HG03095 (cell line): ENCODE results near the gene CRYAB.
"Not testable (repeated sequence)": the region's sequence is repeated elsewhere in the genome, so short reads cannot be mapped to it uniquely, and the experiment has no call there.

ENCODE experiments used
- ATAC-seq: cut with Tn5 transposase; IDR thresholded peaks from one replicate; pipeline ENCODE4 v1.9.1; 2021; ENCODE audit warnings: moderate library complexity; ENCODE audit not compliant: unreplicated experiment

CRYAB gene

DNA sequence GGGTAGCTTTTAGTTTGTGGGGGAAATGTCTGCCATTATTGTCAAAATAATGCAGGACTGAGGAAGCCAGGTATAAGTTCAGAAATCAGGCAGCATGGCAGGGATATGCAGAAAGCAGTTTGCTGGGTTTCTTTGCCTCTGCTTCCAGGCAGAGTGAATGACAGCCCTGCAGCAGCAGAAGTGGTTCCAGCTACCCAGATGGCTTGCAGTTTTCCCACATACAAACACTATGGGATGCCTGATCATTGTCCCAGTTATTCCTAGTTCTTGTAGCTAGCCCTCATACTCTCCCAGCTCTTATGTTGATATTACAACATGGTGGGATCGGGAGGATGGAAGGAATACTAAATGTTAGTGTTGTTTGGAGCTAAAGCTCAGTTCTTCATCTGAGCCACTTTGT lies 22.7 kb upstream of the CRYAB start:
- ATAC-seq: no peak

DNA sequence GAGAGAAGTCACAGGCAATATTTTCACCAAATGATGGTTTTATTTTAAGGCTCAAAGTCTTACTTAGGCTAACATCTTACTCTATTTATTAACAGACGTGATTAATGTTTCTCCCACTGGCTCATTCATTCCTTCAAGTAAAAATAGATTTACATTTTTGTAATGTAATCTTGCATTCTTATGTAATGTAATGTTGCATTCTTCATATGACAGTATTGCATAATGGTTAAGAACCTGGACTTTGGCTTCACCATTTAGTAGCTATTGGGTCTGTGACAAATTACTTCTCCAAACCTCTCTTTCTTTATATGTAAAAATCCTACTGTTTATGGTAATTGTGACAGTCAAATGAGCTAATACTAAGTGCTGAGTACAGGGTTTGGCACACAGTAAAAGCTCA lies 22.3 kb upstream of the CRYAB start:
- no peak for ATAC-seq

DNA sequence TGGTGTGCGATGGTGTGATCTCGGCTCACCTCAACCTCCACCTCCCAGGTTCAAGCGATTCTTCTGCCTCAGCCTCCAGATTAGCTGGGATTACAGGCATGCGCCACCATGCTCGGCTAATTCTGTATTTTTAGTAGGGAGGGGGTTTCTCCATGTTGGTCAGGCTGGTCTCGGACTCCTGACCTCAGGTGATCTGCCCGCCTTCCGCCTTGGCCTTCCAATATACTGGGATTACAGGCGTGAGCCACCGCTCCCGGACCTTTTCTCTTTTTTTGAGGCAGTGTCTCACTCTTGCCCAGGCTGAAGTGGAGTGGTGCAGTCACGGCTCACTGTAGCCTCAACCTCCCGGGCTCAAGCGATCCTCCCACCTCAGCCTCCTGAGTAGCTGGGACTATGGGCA lies 21.6 kb upstream of the CRYAB start:
- not testable (repeated sequence) for ATAC-seq

DNA sequence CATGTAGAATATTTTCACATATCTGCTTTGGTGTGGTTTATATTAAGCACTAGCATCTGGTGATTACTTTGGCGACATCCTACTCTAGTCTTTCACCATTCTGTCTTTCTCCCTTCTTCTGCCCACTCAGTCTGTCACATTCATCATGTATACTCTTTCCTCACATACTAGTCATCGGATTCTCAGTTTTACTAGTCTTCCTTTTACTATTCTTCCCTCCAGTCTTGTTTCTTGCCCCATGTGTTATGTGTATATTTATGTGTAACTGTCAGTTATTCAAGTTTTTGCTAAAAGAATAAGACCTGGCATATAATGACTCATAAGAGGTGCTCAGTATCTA lies 21.0 kb upstream of the CRYAB start:
- ATAC-seq: no peak

GRCh38 chr11:111930472-111930871 lies 18.9 kb upstream of the CRYAB start:
- ATAC-seq: no peak

DNA sequence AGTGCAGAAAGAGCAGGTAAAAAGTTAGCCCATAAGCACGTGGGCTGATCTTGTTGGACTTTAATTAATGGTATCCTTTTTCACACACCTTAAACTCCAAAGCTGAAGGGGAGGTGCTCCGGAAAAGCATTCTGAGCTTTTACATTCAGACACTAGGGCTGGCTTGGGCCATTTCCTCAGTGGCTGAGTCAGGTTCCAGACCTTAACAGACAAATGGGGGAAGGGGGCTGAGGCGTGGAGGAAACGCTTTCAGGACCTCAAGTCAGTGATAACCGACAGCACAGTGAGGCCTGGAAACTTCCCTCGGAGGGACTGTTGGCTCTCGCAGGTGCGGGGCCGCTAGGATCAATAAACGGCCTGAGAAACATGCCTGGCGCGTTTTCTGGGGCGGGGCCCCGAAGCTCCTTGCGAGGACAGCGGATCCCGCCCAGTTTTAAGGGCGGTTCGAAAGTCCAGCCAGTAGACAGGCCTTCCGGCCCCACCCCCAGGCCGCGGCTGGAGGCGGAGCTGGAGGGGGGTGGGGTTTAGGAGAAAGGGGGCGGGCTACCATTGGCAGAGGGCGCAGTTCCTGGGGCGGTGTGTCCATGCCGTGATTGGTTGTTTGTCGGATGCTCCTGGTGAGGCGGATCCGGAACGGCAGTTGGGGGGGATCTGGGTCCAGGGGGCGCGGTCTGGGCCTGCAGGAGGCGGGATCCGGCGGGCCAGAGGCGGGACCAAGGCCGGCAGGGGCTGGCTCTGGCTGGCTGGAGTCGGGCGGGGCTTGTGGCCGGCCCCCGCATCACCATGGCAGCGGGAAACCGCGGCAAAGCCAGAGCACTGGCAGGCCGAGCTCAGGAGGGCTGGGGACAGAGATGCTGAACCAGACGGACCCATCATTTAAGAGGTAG lies 15.2 kb upstream of the CRYAB start:
- ATAC-seq: peak; percentile 93

- no peak for ATAC-seq
Observed at GRCh38 chr11:111925953-111926352, 14.4 kb upstream of the CRYAB start.

GRCh38 chr11:111923951-111924350 lies 12.4 kb upstream of the CRYAB start:
- ATAC-seq: no peak

DNA sequence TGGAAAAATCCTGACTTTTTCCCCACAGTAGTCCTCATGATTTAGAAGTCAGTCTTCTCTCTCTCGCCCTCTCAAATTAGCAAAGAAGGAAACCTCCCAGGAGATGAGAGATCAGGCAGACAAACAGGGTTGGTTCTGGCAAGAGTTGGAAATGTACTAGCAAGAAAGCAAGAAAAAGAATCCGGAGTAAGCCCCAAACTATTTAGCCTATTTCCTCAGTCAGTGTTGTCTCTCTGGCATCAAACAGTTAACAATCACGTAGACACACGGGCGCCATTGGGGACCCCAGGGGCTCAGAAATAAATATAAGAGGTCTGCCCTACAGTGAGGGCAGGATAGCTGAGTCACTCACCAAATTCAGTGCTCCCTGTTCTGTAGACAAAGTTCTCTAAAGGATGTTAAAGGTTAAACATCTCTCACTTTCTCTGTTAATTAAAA lies 11.8 kb upstream of the CRYAB start:
- no peak for ATAC-seq

GRCh38 chr11:111922803-111923202 lies 11.2 kb upstream of the CRYAB start:
- no peak for ATAC-seq

DNA sequence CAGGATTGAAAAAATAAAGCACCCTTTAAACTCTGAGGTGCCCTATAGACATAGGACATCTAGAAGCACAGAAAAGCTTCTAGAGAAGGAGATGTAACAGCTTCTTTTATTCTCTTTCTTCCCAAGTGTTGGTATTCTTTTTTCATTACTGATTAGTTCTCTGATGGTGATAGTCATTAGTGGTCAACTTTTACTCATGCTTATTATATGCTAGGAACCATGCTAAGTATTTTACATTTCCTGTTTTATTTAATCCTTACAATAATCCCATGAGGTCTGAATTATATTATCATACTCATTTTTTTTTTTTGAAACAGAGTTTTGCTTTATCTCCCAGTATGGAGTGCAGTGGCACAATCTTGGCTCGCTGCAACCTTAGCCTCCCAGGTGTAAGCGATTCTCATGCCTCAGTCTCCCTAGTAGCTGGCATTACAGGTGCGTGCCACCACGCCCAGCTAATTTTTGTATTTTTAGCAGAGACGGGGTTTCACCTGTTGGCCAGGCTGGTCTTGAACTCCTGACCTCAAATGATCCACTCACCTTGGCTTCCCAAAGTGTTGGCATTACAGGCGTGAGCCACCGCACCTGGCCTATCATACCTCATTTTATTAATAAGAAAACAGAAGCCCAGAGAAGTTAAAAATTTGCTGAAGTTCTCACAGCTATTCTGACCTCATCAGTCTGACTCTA lies 10.1 kb upstream of the CRYAB start:
- ATAC-seq: no peak

DNA sequence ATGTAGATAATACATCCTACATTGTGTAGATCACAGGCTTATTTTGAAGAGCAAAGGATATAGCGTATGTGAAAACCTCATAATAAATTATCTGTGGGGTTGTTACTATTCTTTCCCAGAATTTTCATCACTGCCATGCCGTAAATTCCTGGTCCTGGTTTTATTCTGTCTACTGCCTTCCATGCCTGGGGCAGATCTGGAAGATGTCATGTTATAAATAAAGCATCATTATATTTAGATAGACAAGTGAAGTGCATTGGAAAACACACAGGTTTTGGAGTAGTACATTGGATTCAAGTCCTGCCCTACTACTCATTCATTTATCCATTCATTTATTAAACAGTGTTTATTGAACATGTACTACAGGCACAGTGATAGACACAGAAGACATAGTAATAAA lies 9.3 kb upstream of the CRYAB start:
- ATAC-seq: no peak

DNA sequence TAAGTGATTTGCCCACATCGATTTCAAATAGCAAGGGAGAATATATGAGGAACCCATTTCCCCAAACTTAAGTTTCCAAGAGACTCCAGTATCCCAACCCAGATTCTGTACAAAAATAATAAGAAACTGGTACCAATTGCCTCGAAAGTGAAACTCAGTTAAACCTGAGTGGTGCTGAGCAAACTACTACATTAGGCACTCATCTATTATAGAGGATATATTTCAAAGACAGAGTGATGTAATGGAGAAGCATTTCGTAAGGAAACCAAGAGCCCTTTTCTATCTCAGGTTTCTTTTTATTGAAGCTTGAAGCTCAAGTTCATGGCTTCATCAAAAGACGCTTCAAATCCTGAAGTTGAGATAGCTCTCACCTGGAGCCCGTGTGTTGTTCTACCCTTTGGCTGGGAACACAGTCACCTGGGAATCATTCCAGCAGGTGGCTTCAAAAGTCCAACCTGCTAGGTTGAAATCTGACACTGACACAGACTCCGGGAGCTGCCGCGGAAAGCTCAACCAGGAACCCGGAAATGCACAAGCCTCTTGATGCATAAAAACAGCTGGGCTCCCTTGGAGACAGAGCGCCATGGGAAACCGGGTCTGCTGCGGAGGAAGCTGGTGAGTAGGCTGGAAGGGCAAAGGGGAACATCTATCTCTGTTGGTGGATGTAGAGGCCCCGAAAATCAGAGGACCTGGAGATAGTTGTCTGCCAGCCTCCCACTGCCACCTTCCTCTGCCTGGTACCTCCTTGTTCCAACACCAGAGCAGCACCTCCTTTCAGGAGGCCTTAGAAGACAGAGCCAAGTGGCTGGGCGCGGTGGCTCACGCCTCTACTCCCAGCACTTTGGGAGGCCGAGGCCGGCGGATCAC lies 7.1 kb upstream of the CRYAB start, which contains the start of gene C11orf52:
C11orf52 (plus strand) TSS at position 524 of the 867 bp plus-strand sequence; CDS start at position 584, 60 bp downstream.
- ATAC-seq: no peak

DNA sequence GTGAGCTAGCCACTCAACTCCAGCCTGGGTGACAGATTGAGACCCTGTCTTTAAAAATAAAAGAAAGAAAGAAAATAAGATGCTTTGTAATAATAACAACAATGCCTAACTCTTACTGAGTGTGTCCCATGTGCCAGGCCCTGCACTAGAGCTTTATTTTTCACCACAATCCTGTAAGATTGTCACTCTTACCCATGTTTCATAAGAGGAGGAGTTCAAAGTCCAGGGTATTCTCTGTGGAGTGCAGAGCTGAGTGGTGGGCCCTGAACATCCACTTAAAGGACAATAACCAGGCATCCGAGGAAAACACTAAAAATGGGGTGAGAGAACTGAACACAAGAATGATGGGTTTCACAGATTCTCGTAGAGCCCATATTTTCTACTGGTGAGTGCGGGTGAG lies 6.2 kb upstream of the CRYAB start:
- ATAC-seq: no peak

GRCh38 chr11:111917312-111917711 lies 5.7 kb upstream of the CRYAB start:
- no peak for ATAC-seq

GRCh38 chr11:111916768-111917167 lies 5.2 kb upstream of the CRYAB start:
- ATAC-seq: no peak

DNA sequence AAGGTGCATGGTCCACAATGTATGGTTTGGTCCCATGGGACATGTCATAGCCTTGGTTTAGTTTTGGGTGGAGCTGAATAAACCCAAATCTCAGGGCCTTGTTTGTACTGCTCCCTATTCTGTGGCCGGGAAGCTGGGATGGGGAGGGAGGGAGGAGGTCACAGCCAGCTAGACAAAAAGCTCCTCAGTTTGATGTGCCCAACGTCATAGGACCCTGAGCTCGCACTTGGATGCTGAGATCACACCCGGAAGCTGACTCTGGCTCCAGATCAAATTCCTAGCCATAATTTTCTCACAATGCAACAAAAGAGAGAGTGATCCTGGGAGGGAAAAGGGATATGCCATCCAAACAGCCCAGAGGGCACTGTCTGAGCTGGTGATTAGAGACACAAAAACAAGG lies 2.4 kb upstream of the CRYAB start:
- no peak for ATAC-seq

DNA sequence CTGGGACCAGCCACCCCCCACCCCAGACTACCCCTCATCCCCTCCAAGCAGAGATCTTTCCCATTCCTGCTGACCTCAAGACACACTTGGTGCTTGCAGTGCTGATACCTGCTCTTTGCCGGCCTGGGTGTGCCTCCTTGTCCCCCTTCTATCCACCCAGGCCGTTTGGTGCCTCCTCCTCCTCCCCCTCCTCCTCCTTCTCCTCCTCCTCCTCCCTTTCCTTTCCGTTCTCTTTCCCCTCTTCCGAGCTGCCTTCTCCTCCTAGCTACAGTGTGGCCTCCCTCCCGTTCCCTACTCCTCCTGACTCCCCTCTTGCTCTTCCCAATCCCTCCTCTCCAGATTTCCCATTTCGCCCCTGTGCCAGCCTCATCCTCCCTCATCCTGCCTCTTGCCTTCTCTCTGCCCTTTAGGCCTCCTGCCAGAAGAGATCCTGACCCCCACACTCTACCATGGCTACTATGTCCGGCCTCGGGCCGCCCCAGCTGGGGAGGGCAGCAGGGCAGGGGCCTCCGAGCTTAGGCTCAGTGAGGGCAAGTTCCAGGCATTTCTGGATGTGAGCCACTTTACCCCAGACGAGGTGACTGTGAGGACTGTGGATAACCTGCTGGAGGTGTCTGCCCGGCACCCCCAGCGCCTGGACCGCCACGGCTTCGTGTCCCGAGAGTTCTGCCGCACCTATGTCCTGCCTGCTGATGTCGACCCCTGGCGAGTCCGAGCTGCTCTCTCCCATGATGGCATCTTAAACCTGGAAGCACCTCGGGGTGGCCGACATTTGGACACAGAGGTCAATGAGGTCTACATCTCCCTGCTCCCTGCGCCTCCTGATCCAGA lies 1.7 kb upstream of the CRYAB start:
- ATAC-seq: no peak

DNA sequence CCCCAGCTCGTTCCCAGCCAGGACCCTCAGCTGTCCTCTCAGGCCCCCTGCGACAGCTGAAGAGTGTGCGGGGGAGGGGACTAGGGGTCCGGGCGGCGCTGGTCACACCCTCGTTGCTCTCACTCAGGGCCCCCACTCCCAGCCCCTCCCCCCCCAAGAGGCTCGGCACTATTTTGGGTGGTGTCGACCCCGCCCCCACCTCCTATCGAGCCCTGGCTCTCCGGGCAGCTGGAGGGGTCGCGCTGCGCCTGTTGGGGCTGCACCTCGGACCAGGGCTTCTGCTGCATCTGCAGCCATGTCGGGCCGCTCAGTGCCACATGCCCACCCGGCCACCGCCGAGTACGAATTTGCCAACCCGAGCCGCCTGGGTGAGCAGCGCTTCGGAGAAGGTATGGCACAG lies 965 bp upstream of the CRYAB start, which contains the start of gene HSPB2:
HSPB2 (plus strand) TSS at position 200 of the 400 bp plus-strand sequence; CDS start at position 296, 96 bp downstream.
- ATAC-seq: no peak
